BJ (cell line): ENCODE measurements around the gene RASSF8. TPM values are rescaled to one million over a fixed set of nuclear protein-coding genes. Genes with fewer than 3 reads are reported as not detected.
A peak's percentile ranks its signal among the peaks of the same experiment; 100 is the strongest.

Experiments
- CTCF ChIA-PET: fragments of 350-600 bp; formaldehyde crosslinking; extraction: SDS; loops from one replicate; lab custom pipeline; 2021; ENCODE audit warnings: antibody characterized with exemption, inconsistent platforms; lab: Yijun Ruan, JAX
- POLR2A ChIA-PET: fragments of 300-600 bp; sonication (Branson Sonifier 250); formaldehyde crosslinking; extraction: SDS; loops from one replicate; lab custom pipeline; 2021; ENCODE audit warnings: antibody characterized with exemption; lab: Charles Lee
- DNase-seq: peaks from one replicate; pipeline ENCODE4 v3.0.0-alpha.2; 2011; ENCODE audit warnings: low read depth
- H3K27me3 ChIP-seq: 2 replicates; pipeline ENCODE4 v1.6.0; 2011; ENCODE audit warnings: low read length; ENCODE audit not compliant: control insufficient read depth, insufficient read depth
- H3K36me3 ChIP-seq: 2 replicates; pipeline ENCODE4 v1.5.1; 2011; ENCODE audit warnings: low read length; ENCODE audit not compliant: control insufficient read depth, insufficient read depth
- H3K4me3 ChIP-seq: 2 replicates; pipeline ENCODE4 v1.5.1; 2011; ENCODE audit warnings: low read depth, mild to moderate bottlenecking, control low read depth, low read length
- polyA plus RNA-seq: library from polyadenylated mRNA; depleted of rRNA; stranded (reverse); fragments of >200 nt; gene quantifications from 2 replicates; pipeline ENCODE4 v1.2.3, GENCODE V29; 2011
- TF ChIP-seq, protein P1 (sequence below): IDR thresholded peaks from 2 replicates; pipeline ENCODE4 v1.5.1; 2011; ENCODE audit warnings: low read depth, mild to moderate bottlenecking, control low read depth, inconsistent platforms, low read length, moderate library complexity; ENCODE audit not compliant: insufficient read depth

Gene RASSF8
- polyA plus RNA-seq, 1 experiment = 35.8 TPM

GRCh38 chr12:26096036-26096435, 137.6 kb downstream of the RASSF8 start:
- H3K4me3 ChIP-seq = no peak overlapping the region
- H3K27me3 ChIP-seq = no peaks in the 10 kb centered on the region
- DNase-seq = no peak
- CTCF ChIA-PET = interaction anchor here (0.7 to 3.2 kb wide), 6 partner anchors 8 to 725 kb away, joined by 3 to 20 read pairs (median 4); no protein-coding TSS in a partner anchor
- H3K36me3 ChIP-seq = no peaks in the 10 kb centered on the region
- POLR2A ChIA-PET = no interaction called here
- TF ChIP-seq, protein P1, sequence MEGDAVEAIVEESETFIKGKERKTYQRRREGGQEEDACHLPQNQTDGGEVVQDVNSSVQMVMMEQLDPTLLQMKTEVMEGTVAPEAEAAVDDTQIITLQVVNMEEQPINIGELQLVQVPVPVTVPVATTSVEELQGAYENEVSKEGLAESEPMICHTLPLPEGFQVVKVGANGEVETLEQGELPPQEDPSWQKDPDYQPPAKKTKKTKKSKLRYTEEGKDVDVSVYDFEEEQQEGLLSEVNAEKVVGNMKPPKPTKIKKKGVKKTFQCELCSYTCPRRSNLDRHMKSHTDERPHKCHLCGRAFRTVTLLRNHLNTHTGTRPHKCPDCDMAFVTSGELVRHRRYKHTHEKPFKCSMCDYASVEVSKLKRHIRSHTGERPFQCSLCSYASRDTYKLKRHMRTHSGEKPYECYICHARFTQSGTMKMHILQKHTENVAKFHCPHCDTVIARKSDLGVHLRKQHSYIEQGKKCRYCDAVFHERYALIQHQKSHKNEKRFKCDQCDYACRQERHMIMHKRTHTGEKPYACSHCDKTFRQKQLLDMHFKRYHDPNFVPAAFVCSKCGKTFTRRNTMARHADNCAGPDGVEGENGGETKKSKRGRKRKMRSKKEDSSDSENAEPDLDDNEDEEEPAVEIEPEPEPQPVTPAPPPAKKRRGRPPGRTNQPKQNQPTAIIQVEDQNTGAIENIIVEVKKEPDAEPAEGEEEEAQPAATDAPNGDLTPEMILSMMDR = no peak

DNA sequence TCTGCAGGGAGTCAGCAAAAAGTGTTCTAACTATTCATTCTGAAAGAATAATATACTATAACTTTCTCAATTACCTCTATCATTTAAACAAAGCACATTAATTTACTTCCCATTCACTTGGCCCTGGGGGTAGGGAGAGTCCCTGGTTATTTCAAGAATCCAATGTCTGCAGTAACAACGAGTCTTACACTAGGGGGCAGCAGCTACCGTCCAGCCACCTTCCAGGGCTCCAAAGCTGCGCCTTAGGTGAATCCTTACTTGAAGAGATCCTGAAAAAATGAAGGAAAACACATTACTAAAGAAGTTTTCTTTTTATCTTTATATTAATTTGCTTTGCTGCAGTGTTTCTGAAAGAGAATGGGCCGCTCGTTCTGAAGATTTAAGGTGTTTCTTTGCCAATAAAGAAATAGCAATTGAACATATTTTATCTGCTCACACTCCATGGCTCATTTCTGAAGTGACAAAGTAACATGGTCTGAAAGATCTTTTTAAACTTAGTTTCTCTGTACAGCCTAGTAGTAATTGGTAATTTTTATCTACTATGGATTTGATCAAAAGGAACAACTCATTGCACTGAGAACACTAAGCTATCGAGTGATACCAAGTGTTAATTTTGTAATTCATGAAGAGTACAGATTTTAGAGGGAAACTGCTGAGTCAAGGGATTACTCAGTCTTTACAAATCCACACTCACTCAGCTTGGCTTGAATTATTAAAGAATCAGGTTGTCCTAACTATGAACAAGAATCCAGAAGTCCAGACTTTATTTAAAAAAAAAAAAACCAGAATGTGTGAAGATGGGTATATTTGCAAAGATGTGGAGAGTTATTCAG, 138.8 kb downstream of the RASSF8 start:
- TF ChIP-seq, protein P1 = peak; percentile 96
- ChIA-PET POLR2A (interaction anchor here (0.6 kb wide), 1 partner anchor 535 kb away, joined by 3 read pairs; no protein-coding TSS in a partner anchor), CTCF (interaction anchor here (0.6 to 3.2 kb wide), 22 partner anchors 9 to 658 kb away, joined by 3 to 20 read pairs (median 4); no protein-coding TSS in a partner anchor)
- Histone ChIP-seq H3K27me3 (no peaks in the 10 kb centered on the region), H3K4me3 (no peak overlapping the region), H3K36me3 (no peaks in the 10 kb centered on the region)
- DNase-seq = peak; percentile 25

DNA sequence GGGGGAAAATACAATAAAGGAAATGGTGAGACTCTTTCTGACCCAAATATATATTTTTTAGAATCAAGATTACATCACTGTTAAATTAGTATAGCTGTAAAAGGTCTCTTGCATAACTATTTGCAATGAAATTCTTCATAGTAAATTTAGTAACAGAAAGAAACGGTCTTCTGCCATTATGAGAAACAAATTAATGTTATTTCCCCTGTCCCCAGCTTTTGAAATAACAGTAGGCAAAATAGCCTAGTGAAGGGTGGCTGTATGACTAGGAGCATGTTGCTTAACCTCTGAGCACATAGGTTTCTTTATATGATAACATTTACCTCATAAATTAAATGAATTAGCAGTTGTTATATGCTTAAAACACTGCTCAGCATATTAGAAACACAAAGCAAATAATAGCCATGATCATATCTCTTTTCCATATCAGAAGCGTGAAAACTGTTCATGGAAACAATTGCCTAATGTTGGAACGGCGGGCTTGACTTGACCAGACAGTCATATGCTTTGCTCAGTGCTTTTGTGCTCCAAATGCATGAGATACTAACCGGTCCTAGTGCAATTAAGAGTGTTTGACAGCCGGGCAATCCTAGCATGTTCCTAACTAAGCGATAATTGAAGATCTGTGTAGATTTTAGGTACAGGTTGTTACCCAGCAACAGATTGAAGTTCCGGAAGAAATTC, 142.3 kb downstream of the RASSF8 start:
- CTCF ChIA-PET = interaction anchor here (0.7 to 1.9 kb wide), 2 partner anchors 551 to 665 kb away, joined by 3 to 8 read pairs; no protein-coding TSS in a partner anchor
- POLR2A ChIA-PET = no interaction called here
- H3K4me3 ChIP-seq = no peak overlapping the region
- no peak for DNase-seq
- no peaks in the 10 kb centered on the region for H3K36me3 ChIP-seq
- H3K27me3 ChIP-seq = no peaks in the 10 kb centered on the region
- TF ChIP-seq, protein P1 = no peak

- Histone ChIP-seq H3K4me3 (no peak overlapping the region), H3K27me3 (no peaks in the 10 kb centered on the region), H3K36me3 (no peaks in the 10 kb centered on the region)
- TF ChIP-seq, protein P1 = no peak
- no peak for DNase-seq
- ChIA-PET POLR2A (no interaction called here), CTCF (interaction anchor here (1.6 to 1.9 kb wide), 3 partner anchors 10 to 551 kb away, joined by 4 to 8 read pairs (median 7); no protein-coding TSS in a partner anchor)
Observed at GRCh38 chr12:26101350-26101734, 142.9 kb downstream of the RASSF8 start.

DNA sequence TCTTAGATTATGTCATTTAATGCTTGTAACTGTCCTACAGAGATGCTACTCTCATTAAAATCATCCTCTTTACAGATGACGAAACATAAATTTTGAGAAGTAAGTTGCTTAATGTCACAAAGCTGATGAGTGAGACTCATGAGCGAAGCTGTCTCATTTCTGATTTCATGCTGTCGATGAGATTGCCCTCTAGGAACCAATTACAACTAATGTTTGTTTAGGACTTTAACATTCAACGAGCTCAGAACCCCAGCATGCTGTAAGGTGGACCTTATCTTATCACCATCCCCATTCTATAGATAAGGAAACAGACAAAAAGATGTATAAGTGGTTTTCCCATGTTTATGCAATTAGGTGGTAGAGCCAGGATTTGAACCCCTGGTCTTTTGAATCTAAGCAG, 143.3 kb downstream of the RASSF8 start:
- CTCF ChIA-PET = interaction anchor here (1.2 to 1.9 kb wide), 5 partner anchors 10 to 550 kb away, joined by 4 to 8 read pairs (median 5); no protein-coding TSS in a partner anchor
- no peak for DNase-seq
- Histone ChIP-seq H3K4me3 (no peak overlapping the region), H3K27me3 (no peaks in the 10 kb centered on the region), H3K36me3 (no peaks in the 10 kb centered on the region)
- TF ChIP-seq, protein P1 = no peak
- POLR2A ChIA-PET = no interaction called here
